WTC11 (cell line): ENCODE measurements around the gene TEP1. TPM values are rescaled to one million over a fixed set of nuclear protein-coding genes. Genes with fewer than 3 reads are reported as not detected.
A peak's percentile ranks its signal among the peaks of the same experiment; 100 is the strongest.

Experiments used
- ATAC-seq: fragments of 200-7000 bp; cut with Tn5 transposase; 2 replicates; pipeline ENCODE4 v1.10.0; 2021; ENCODE audit warnings: mild to moderate bottlenecking, moderate library complexity
- CTCF ChIA-PET: fragments of 300-600 bp; sonication (Branson Sonifier 250); formaldehyde crosslinking; loops from one replicate; lab custom pipeline; 2021; ENCODE audit warnings: antibody characterized with exemption; lab: Charles Lee
- POLR2A ChIA-PET: fragments of 350-600 bp; sonication (Branson Sonifier 250); formaldehyde crosslinking; loops from one replicate; lab custom pipeline; 2021; ENCODE audit warnings: antibody characterized with exemption; lab: Charles Lee
- DNase-seq: peaks from one replicate; pipeline ENCODE4 v3.0.0; 2021; ENCODE audit warnings: low spot score
- H3K27ac Mint-ChIP-seq: 2 replicates; pipeline ENCODE4 v1.8.0; 2021; ENCODE audit warnings: mixed read lengths
- H3K27me3 Mint-ChIP-seq: 2 replicates; pipeline ENCODE4 v1.8.0; 2021; ENCODE audit warnings: low read depth, mild to moderate bottlenecking, moderate library complexity, mixed read lengths
- H3K36me3 Mint-ChIP-seq: 2 replicates; pipeline ENCODE4 v1.8.0; 2021; ENCODE audit warnings: mixed read lengths
- H3K4me1 Mint-ChIP-seq: 2 replicates; pipeline ENCODE4 v1.8.0; 2022; ENCODE audit warnings: mixed read lengths
- H3K4me3 Mint-ChIP-seq: 2 replicates; pipeline ENCODE4 v1.8.0; 2021; ENCODE audit warnings: mild to moderate bottlenecking, moderate library complexity, mixed read lengths
- H3K9me3 Mint-ChIP-seq: 2 replicates; pipeline ENCODE4 v1.8.0; 2021; ENCODE audit warnings: mixed read lengths
- GABPB1 ChIP-seq: sonication (generic); formaldehyde crosslinking; IDR thresholded peaks from 2 replicates; pipeline ENCODE4 v1.8.1; 2023; ENCODE audit warnings: mild to moderate bottlenecking, missing genetic modification reagents
- GRHL2 ChIP-seq: fragments of 250-450 bp; sonication (Bioruptor Pico); IDR thresholded peaks from 2 replicates; pipeline ENCODE4 v1.8.0; 2022; ENCODE audit warnings: mild to moderate bottlenecking, moderate library complexity; ENCODE audit not compliant: insufficient replicate concordance, severe bottlenecking
- NFYB ChIP-seq: sonication (generic); formaldehyde crosslinking; conservative IDR thresholded peaks from 2 replicates; pipeline ENCODE4 v1.8.0; 2022; ENCODE audit warnings: low read depth, missing genetic modification reagents
- NR3C1 ChIP-seq: sonication (generic); formaldehyde crosslinking; conservative IDR thresholded peaks from 2 replicates; pipeline ENCODE4 v1.8.1; 2023; ENCODE audit warnings: low read depth, mild to moderate bottlenecking, missing genetic modification reagents
- PRRX2 ChIP-seq: fragments of 250-450 bp; sonication (Bioruptor Pico); IDR thresholded peaks from 2 replicates; pipeline ENCODE4 v1.8.0; 2021; ENCODE audit warnings: mild to moderate bottlenecking
- TCF7 ChIP-seq: sonication (generic); formaldehyde crosslinking; IDR thresholded peaks from 2 replicates; pipeline ENCODE4 v1.8.0; 2022; ENCODE audit warnings: mild to moderate bottlenecking, low read depth, missing genetic modification reagents, moderate library complexity
- ZNF317 ChIP-seq: sonication (generic); formaldehyde crosslinking; IDR thresholded peaks from 2 replicates; pipeline ENCODE4 v1.8.1; 2023; ENCODE audit warnings: low read depth, mild to moderate bottlenecking, moderate library complexity, missing genetic modification reagents, borderline replicate concordance
- ZNF416 ChIP-seq: fragments of 250-450 bp; sonication (Bioruptor Pico); IDR thresholded peaks from 2 replicates; pipeline ENCODE4 v1.9.0; 2021; ENCODE audit warnings: mild to moderate bottlenecking, inconsistent platforms
- ZNF671 ChIP-seq: fragments of 250-450 bp; sonication (Bioruptor Pico); IDR thresholded peaks from 2 replicates; pipeline ENCODE4 v1.8.0; 2021; ENCODE audit warnings: mild to moderate bottlenecking
- total RNA-seq: library from RNA; stranded (reverse); gene quantifications from 3 replicates; pipeline ENCODE4 v1.2.3, GENCODE V29; 2021
- TF ChIP-seq, protein P1 (sequence below): sonication (generic); formaldehyde crosslinking; IDR thresholded peaks from 2 replicates; pipeline ENCODE4 v1.8.0; 2023; ENCODE audit warnings: missing genetic modification reagents, mild to moderate bottlenecking, borderline replicate concordance
- TF ChIP-seq, protein P2 (sequence below): sonication (generic); formaldehyde crosslinking; IDR thresholded peaks from 2 replicates; pipeline ENCODE4 v1.8.1; 2023; ENCODE audit warnings: mild to moderate bottlenecking, missing genetic modification reagents
- TF ChIP-seq, protein P3 (sequence below): sonication (generic); formaldehyde crosslinking; IDR thresholded peaks from 2 replicates; pipeline ENCODE4 v1.8.0; 2022; ENCODE audit warnings: mild to moderate bottlenecking, missing genetic modification reagents
- TF ChIP-seq, protein P4 (sequence below): fragments of 250-450 bp; sonication (Bioruptor Pico); IDR thresholded peaks from 2 replicates; pipeline ENCODE4 v1.9.0; 2021; ENCODE audit warnings: mild to moderate bottlenecking
- TF ChIP-seq, protein P5 (sequence below): fragments of 250-450 bp; sonication (Bioruptor Pico); IDR thresholded peaks from 2 replicates; pipeline ENCODE4 v1.9.0; 2021; ENCODE audit warnings: moderate library complexity, mild to moderate bottlenecking, inconsistent platforms, borderline replicate concordance
- TF ChIP-seq, protein P6 (sequence below): fragments of 200-600 bp; IDR thresholded peaks from 2 replicates; pipeline ENCODE4 v1.8.0; 2022; ENCODE audit warnings: antibody characterized with exemption

Gene TEP1
- total RNA-seq, 1 experiment from 2014 or later = 16.0 TPM

DNA sequence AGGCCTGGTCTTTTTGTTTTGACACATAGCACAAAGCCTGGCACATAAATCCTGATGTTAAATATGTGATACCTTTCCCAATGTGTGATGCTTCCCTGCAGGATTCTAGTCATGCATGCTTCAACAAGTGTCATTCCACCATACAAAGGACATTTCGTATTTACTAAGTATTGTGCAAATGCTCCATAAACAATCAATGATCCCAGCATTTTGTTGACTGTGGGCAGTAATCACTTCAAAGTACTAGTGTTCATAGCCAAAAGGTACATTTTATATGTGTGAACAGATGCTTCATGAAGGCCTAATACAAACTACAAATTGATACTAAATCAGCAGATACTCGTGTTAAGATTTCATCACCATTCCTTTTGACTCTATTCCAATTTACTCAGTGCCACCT, 84.6 kb downstream of the TEP1 start:
- ChIA-PET CTCF (interaction anchor here (0.7 to 1.8 kb wide), 7 partner anchors 11 to 284 kb away, joined by 3 to 13 read pairs (median 4); partner anchors contain the start of gene PARP2), POLR2A (interaction anchor here (3.4 kb wide), 1 partner anchor 14 kb away, joined by 34 read pairs; the partner anchor contains the start of gene PARP2)
- peak overlapping the region; percentile 80 for H3K27ac Mint-ChIP-seq
- TF ChIP-seq, protein P1, sequence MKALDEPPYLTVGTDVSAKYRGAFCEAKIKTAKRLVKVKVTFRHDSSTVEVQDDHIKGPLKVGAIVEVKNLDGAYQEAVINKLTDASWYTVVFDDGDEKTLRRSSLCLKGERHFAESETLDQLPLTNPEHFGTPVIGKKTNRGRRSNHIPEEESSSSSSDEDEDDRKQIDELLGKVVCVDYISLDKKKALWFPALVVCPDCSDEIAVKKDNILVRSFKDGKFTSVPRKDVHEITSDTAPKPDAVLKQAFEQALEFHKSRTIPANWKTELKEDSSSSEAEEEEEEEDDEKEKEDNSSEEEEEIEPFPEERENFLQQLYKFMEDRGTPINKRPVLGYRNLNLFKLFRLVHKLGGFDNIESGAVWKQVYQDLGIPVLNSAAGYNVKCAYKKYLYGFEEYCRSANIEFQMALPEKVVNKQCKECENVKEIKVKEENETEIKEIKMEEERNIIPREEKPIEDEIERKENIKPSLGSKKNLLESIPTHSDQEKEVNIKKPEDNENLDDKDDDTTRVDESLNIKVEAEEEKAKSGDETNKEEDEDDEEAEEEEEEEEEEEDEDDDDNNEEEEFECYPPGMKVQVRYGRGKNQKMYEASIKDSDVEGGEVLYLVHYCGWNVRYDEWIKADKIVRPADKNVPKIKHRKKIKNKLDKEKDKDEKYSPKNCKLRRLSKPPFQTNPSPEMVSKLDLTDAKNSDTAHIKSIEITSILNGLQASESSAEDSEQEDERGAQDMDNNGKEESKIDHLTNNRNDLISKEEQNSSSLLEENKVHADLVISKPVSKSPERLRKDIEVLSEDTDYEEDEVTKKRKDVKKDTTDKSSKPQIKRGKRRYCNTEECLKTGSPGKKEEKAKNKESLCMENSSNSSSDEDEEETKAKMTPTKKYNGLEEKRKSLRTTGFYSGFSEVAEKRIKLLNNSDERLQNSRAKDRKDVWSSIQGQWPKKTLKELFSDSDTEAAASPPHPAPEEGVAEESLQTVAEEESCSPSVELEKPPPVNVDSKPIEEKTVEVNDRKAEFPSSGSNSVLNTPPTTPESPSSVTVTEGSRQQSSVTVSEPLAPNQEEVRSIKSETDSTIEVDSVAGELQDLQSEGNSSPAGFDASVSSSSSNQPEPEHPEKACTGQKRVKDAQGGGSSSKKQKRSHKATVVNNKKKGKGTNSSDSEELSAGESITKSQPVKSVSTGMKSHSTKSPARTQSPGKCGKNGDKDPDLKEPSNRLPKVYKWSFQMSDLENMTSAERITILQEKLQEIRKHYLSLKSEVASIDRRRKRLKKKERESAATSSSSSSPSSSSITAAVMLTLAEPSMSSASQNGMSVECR (CRISPR knock-in tag) = no peak
- no peak for TF ChIP-seq TCF7 (CRISPR knock-in tag)
- TF ChIP-seq NR3C1 (CRISPR knock-in tag) = no peak
- TF ChIP-seq, protein P2, sequence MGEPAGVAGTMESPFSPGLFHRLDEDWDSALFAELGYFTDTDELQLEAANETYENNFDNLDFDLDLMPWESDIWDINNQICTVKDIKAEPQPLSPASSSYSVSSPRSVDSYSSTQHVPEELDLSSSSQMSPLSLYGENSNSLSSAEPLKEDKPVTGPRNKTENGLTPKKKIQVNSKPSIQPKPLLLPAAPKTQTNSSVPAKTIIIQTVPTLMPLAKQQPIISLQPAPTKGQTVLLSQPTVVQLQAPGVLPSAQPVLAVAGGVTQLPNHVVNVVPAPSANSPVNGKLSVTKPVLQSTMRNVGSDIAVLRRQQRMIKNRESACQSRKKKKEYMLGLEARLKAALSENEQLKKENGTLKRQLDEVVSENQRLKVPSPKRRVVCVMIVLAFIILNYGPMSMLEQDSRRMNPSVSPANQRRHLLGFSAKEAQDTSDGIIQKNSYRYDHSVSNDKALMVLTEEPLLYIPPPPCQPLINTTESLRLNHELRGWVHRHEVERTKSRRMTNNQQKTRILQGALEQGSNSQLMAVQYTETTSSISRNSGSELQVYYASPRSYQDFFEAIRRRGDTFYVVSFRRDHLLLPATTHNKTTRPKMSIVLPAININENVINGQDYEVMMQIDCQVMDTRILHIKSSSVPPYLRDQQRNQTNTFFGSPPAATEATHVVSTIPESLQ (CRISPR knock-in tag) = no peak
- TF ChIP-seq GABPB1 (CRISPR knock-in tag) = no peak
- TF ChIP-seq, protein P3, sequence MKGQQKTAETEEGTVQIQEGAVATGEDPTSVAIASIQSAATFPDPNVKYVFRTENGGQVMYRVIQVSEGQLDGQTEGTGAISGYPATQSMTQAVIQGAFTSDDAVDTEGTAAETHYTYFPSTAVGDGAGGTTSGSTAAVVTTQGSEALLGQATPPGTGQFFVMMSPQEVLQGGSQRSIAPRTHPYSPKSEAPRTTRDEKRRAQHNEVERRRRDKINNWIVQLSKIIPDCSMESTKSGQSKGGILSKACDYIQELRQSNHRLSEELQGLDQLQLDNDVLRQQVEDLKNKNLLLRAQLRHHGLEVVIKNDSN (CRISPR knock-in tag) = no peak
- TF ChIP-seq ZNF671 (CRISPR knock-in tag) = no peak
- TF ChIP-seq, protein P4, sequence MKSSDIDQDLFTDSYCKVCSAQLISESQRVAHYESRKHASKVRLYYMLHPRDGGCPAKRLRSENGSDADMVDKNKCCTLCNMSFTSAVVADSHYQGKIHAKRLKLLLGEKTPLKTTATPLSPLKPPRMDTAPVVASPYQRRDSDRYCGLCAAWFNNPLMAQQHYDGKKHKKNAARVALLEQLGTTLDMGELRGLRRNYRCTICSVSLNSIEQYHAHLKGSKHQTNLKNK (CRISPR knock-in tag) = no peak
- no peak for TF ChIP-seq NFYB (CRISPR knock-in tag)
- no peak for TF ChIP-seq PRRX2 (CRISPR knock-in tag)
- TF ChIP-seq GRHL2 (CRISPR knock-in tag) = no peak
- no peak for TF ChIP-seq ZNF317
- TF ChIP-seq, protein P5, sequence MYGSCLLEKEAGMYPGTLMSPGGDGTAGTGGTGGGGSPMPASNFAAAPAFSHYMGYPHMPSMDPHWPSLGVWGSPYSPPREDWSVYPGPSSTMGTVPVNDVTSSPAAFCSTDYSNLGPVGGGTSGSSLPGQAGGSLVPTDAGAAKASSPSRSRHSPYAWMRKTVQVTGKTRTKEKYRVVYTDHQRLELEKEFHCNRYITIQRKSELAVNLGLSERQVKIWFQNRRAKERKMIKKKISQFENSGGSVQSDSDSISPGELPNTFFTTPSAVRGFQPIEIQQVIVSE (CRISPR knock-in tag) = no peak
- TF ChIP-seq ZNF416 (CRISPR knock-in tag) = no peak
- H3K9me3 Mint-ChIP-seq = no peaks in the 10 kb centered on the region
- H3K4me3 Mint-ChIP-seq = no peak overlapping the region
- H3K4me1 Mint-ChIP-seq = peaks cover 32% of the 10 kb centered on the region
- no peaks in the 10 kb centered on the region for H3K27me3 Mint-ChIP-seq
- no peak for DNase-seq
- peaks cover 59% of the 10 kb centered on the region for H3K36me3 Mint-ChIP-seq
- no peak for ATAC-seq

DNA sequence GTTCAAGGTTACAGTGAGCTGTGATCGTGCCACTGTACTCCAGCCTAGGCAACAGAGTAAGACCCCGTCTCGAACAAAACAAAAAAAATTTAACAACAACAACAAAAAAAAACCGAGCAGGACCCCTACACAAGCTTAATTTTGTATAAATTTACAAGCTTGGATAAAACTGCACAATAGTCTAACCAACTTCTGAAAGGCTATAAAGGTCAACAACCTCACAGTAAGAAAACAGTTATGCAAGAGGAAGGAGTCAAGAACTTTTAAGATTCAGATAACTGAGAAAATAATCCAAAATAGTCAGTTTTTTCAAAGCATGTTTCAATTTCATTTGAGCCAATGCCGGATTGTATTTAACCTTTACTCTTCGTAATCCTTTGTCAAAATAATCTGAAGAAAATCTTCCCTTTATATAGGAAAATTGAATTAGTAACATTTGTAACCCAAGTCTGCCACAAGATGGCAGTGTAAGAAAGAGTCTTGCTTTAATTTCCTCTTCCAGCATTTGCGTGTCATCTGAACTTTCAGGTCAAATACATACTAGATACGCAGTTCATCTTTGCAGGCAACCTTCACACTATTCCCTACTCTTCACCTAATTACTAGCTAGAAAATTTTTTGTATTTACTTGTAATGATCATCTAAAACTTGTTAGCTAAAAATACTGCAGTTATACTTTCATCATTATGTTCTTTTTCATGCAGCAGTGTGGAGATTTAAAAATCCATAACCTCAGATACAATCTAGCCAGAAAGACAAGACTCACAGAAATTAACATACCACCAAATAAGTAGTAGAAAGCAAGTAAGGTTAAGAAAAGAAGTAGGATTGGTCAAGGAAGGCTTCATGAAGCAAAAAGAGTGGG, 86.1 kb downstream of the TEP1 start:
- H3K4me3 Mint-ChIP-seq = no peak overlapping the region
- H3K27ac Mint-ChIP-seq = peak overlapping the region; percentile 3
- H3K27me3 Mint-ChIP-seq = no peaks in the 10 kb centered on the region
- DNase-seq (no peak), ATAC-seq (no peak)
- TF ChIP-seq, protein P6, sequence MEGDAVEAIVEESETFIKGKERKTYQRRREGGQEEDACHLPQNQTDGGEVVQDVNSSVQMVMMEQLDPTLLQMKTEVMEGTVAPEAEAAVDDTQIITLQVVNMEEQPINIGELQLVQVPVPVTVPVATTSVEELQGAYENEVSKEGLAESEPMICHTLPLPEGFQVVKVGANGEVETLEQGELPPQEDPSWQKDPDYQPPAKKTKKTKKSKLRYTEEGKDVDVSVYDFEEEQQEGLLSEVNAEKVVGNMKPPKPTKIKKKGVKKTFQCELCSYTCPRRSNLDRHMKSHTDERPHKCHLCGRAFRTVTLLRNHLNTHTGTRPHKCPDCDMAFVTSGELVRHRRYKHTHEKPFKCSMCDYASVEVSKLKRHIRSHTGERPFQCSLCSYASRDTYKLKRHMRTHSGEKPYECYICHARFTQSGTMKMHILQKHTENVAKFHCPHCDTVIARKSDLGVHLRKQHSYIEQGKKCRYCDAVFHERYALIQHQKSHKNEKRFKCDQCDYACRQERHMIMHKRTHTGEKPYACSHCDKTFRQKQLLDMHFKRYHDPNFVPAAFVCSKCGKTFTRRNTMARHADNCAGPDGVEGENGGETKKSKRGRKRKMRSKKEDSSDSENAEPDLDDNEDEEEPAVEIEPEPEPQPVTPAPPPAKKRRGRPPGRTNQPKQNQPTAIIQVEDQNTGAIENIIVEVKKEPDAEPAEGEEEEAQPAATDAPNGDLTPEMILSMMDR = peak; percentile 56
- TF ChIP-seq PRRX2 (CRISPR knock-in tag) = no peak
- no peaks in the 10 kb centered on the region for H3K9me3 Mint-ChIP-seq
- POLR2A ChIA-PET = interaction anchor here (1.0 to 3.4 kb wide), 3 partner anchors 10 to 16 kb away, joined by 5 to 34 read pairs (median 10); partner anchors contain the start of gene PARP2
- H3K36me3 Mint-ChIP-seq = peaks cover 63% of the 10 kb centered on the region
- H3K4me1 Mint-ChIP-seq = peaks cover 30% of the 10 kb centered on the region
- CTCF ChIA-PET = interaction anchor here (0.7 to 1.8 kb wide), 7 partner anchors 11 to 292 kb away, joined by 3 to 13 read pairs (median 4); partner anchors contain the start of gene PARP2
